GM21786 (cell line): ENCODE results near the gene DDX31.
A peak's percentile ranks its signal among the peaks of the same experiment; 100 is the strongest.
"Not testable (repeated sequence)": the region's sequence is repeated elsewhere in the genome, so short reads cannot be mapped to it uniquely, and the experiment has no call there.

Experiments used
- ATAC-seq: cut with Tn5 transposase; IDR thresholded peaks from one replicate; pipeline ENCODE4 v1.9.1; 2021; ENCODE audit not compliant: unreplicated experiment

Gene DDX31

DNA sequence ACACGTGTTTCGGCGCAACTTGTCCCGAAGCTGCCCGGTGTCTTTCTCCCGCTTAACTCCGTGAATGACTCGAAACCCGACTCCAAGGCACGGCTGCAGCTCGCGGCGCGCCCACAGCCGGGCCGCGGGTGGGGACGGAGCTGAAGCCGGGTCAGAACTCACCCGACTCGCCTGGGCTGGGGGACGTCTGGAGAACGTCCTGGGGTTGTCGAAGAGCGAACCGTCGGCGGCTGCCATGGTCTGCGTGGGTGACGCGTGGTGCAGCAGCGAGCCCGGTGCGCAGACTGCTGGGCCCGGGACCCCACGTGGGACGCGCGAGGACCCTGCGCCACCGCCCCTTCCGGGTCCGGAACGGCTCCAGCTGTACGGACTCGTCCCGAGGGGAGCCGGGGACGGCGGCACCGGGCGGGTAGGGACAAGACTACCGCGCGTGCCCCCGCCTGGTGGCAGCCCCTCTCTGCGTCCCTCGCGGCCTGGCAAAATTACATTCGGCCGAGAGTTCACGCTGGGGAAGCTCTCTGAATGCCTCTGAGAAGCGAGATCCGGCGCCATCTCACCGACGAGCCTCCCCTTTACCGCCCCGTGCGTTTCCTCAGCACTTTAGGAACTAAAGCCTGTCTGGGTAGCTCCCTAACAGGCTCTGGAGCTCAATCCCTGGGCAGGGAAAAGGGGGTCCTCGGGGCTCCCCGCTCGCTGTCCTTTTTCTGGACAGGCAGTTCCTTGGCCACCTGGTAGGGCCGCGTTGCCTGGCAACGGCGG lies at the start of gene DDX31:
Gene DDX31, minus strand, starts transcription at position 286 of the 759 bp plus-strand sequence. Its CDS starts 49 bp downstream, at position 237.
- ATAC-seq = peak; percentile 59

DNA sequence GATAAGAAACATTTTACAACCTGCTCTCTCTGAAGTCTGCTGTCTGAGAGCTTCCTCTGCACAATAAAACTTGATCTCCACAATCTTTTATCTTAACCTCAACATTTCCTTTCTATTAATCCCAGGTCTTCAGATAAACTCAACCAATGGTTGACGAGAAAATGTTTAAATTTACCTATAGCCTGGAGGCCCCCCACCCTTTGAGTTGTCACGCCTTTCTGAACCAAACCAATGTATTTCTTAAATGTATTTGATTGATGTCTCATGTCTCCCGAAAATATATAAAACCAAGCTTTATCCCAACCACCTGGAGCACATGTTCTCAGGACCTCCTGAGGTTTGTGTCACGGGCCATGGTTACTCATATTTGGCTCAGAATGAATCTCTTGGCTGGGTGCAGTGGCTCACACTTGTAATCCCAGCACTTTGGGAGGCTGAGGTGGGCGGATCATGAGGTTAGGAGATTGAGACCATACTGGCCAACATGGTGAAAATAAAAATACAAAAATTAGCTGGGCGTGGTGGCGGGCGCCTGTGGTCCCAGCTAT lies 48.7 kb upstream of the DDX31 start:
- ATAC-seq = not testable (repeated sequence)

DNA sequence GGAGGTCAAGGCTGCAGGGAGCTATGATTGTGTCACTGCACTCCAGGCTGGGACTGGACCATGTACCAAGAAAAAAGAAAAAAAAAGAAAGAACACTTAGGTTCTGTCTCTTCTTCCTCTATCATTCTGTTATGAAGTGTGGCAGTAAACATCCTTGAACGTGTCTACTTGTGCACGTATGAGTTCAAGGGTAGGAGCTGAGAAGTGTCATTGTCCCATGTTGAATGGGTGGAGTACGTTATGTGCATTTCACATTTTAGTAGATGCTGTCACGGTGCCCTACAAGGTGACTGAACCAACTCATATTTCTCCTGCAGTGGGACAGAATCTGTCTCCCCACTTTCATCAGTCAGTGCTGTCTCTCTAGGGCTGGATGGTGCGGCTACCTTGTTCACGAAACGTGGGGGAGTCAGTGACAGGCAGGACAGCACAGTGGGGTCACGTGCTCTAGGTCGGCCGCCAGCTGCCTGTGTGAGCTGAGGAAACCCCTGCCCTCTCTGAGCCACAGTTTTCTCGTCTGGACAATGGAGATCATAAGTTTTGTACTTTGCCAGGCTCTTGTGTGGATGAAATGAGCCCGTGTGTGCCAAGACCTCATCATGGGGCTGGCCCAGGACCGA lies 47.7 kb upstream of the DDX31 start:
- ATAC-seq = no peak

DNA sequence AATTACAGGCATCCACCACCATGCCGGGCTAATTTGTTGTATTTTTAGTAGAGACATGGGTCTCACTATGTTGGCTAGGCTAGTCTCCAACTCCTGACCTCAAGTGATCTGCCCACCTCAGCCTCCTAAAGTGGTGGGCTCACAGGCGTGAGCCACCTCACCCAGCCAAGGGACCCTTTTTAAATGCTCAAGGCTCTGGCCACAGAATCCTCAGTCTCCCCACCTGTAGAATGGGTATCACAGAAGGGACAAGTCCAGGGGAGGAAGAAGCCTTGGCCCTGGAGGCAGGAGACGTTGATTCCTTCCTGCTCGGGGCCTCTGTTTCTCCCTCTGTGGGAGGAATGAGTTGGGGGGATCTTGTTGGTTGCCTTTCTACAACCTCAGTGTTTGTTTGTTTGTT lies 46.2 kb upstream of the DDX31 start:
- ATAC-seq = no peak

DNA sequence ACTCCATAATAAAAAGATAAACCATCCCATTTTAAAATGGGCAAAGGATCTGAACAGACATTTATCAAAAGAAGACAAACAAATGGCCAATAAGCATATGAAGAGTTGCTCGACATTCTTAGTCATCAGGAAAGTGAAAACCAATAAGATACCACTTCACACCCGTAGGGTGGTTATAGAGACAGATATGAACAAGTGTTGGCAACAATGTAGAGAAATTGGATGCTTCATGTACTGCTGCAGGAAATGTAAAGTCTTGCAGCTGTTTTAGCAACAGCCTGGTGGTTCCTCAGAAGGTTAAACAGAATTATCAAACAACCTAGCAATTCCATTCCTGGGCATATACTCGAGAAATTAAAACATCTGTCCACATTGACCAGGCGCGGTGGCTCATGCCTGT lies 43.0 kb upstream of the DDX31 start:
- ATAC-seq = no peak

DNA sequence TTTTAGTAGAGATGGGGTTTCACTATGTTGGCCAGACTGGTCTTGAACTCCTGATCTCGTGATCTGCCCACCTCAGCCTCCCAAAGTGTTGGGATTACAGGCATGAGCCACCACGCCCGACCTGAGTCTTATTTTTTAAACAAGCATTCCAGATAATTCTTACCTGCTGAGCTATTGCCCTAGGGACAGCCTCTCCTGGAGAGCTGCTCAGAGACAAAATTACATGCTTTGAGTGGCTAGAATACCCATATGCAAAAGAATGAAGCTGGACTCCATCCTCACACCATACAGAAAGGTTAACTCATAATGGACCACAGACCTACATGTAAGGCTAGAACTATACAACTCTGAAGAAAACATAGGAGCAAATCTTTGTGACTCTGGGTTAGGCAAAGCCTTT lies 42.1 kb upstream of the DDX31 start:
- no peak for ATAC-seq

DNA sequence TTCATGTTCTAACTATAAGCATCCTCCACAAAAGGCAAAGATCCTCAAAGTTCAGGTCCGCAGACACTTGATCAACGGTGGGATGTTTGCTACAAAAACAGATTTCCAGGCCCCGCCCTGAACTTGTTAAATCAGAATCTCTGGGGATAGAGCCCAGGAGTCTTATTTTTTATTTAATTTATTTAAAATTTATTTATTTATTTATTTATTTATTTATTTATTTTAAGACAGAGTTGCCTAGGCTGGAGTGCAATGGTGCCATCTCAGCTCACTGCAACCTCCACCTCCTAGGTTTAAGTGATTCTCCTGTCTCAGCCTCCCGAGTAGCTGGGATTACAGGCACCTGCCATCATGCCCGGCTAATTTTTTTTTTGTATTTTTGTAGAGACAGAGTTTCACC lies 41.4 kb upstream of the DDX31 start:
- not testable (repeated sequence) for ATAC-seq

GRCh38 chr9:132710333-132710732 lies 40.5 kb upstream of the DDX31 start:
- no peak for ATAC-seq

GRCh38 chr9:132708769-132709430 lies 39.1 kb upstream of the DDX31 start:
- no peak for ATAC-seq

GRCh38 chr9:132708239-132708638 lies 38.5 kb upstream of the DDX31 start:
- no peak for ATAC-seq

DNA sequence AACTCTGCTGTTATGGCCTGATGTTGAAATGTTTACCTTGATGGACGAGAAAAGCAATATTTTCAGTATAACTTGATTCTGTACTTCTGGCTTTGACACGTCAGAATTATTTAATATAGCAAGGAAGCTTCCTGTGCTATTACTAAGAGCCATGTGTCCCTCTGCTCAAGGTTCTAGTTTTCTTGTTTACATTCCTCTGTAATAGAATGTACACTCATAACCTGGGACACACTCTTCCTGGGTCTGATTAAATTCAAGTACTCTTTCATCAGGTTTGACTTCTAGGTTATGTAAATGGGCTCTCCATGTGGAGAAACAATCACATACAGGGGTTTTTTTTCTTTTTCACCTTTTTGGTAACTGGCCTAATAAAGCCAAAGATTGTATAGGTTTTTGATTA lies 33.6 kb upstream of the DDX31 start:
- no peak for ATAC-seq

- ATAC-seq = no peak
Observed at GRCh38 chr9:132702254-132702653, 32.5 kb upstream of the DDX31 start.

- ATAC-seq = no peak
Observed at GRCh38 chr9:132699956-132700355, 30.2 kb upstream of the DDX31 start.

DNA sequence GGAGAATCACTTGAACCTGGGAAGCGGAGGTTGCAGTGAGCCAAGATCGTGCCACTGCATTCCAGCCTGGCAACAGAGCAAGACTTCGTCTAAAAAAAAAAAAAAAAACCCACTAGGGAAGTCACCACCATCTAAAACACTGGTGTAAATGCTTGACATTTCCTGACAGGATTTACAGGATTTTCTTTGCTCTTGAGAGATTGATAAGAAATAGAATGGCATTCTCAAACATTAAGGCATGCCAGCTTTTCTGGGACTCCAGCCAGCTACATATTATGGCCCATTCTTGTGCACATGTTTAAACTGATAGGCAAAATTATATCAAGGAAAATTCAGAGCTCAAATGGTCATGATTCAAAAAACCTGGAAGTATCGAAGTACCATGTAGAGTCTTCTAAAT lies 29.2 kb upstream of the DDX31 start:
- ATAC-seq = no peak

DNA sequence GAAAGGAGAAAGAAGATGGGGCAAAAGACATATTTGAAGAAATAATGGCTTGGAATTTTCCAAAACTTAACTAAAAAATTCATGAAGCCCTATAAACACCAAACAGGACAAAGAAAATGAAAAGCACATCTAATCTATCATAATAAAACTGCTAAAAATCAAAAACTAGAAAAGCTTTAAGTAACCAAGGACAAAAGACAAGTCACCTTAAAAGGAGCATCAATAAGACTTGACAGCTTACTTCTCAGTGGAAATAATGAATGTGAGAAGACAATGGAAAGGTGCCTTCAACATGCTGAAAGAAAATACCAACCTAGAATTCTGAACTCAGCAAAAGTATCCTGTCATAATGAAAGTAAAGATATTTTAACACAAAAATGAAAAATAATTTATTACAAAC lies 27.4 kb upstream of the DDX31 start:
- no peak for ATAC-seq

DNA sequence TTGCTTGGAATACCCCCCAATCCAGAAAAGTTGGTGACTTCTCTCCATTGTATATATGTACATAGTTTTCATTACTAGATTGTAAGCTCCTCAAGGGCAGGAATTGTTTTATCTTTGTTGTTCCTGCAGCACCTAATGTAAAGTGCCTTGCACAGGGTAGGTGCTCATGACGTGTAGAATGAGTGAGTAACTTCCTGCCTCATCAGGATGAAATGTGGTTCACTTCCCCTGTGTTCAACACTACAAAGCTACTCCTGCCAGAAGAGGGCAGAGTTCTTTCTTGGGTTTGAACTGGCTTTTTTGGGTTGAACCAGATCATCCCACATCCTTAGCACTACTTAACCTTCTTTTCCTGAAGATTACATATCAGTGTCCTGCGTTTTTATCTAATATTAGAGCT lies 24.4 kb upstream of the DDX31 start:
- no peak for ATAC-seq

DNA sequence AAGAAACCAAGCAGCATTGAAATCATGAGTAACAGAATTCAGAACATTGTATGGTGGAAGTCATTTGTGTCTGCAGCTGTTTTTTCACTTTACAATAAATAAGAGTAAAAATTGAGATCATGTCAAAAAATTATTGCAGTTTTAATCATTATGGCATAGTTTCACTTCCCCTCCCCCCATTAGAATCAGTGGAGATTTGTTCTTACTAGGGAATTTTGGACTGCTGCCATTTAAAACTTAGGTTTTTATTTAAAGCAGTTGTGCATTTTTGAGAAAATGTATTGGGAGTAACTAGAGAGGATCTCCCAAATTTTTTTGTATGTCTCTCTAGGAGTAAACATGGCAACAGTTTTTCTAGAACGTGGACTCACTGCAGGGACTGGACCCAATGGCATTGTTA lies 20.9 kb upstream of the DDX31 start:
- ATAC-seq = no peak

DNA sequence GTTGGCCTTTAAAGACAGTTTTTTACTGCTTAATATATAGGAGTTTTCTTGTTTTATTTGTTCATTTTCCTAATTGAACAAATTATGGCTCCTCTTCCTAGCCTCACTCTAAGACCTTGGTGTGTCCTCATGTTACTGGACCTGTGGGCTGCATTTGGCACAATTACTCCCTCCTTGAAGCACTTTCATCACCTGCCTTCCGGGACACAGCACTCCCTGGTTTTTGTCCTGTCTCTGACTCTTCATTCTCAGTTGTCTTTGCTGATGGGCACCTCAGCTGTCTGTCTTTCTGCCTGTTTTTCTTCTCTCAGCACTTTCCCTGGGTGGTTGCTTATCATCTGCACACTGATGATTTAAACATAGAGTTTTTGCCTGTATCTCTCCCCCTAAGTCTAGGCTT lies 14.1 kb upstream of the DDX31 start:
- ATAC-seq = no peak

DNA sequence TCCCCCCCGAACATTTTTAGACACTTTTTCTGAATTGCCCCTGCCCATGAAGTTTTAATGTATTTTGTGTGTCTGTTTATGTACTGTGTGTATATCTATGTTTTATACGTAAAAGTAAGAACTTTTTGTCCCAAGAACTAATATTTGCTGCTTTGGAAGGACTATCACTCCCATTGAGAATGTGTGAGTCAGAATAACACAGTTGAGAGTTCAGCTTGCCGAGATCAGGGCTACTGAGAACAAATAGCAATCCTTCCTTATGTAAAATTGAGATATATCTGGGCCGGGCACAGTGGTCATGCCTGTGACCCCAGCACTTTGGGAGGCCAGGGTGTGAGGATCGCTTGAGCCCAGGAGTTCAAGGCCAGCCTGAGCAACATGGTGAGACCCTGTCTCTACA lies 11.8 kb upstream of the DDX31 start:
- ATAC-seq = no peak

DNA sequence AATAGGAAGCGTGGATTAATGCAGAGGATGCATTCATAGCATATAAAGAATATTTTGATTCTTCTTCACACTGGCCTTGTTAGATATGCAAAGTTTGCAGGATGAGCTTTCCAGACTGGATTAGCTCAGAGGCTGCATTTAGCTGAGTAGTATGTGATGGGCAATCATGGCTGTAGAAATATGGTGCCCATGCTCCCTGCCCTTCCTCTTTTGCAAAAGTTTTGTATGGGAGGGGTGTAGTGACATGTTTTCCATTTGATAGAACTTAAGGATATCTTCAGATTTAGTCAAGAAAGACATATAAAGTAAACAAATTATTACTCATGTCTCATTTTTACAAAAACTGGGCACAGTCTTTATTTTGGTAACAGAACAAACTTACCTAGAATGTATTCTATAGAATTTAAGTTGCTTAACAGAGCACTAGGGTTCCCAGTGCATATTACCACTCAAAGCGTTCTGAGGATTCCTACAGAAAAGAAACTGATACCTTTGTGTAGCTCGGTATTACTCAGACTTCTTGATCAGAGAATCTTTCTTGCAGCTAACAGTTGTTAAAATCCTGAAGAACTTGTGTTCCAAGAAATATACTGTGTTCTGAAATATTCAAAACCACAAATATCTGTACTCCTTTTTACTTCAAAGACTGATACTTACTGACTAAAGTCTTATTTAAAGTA lies 10.3 kb upstream of the DDX31 start:
- no peak for ATAC-seq

- no peak for ATAC-seq
Observed at GRCh38 chr9:132677976-132678375, 8.2 kb upstream of the DDX31 start.
